Vagina (tissue), 2 donors: ENCODE data around the gene LKAAEAR1.

Source experiments
- POLR2A ChIP-seq, 2 donors: fragments of 450-650 bp; IDR thresholded peaks; one replicate each; pipeline ENCODE4 v1.6.1; 2017; ENCODE audit warnings: antibody characterized with exemption in 2 of 2, mild to moderate bottlenecking in 2 of 2, moderate library complexity in 2 of 2
- POLR2AphosphoS5 ChIP-seq, 2 donors: sonication (generic); formaldehyde crosslinking; IDR thresholded peaks; one replicate each; pipeline ENCODE4 v1.9.0; 2017; ENCODE audit warnings: antibody characterized with exemption in 2 of 2, mild to moderate bottlenecking in 2 of 2, low read depth in 1 of 2; ENCODE audit not compliant: insufficient read depth in 1 of 2
- TF ChIP-seq, protein P1 (sequence below), 3 experiments: fragments of 450-650 bp in 2 of 3; fragments of 200-600 bp in 1 of 3; sonication (generic) in 1 of 3; IDR thresholded peaks; one replicate each; pipeline ENCODE4 v1.5.1; 2017 to 2019; ENCODE audit warnings: antibody characterized with exemption in 3 of 3, mild to moderate bottlenecking in 2 of 3, moderate library complexity in 2 of 3

DNA sequence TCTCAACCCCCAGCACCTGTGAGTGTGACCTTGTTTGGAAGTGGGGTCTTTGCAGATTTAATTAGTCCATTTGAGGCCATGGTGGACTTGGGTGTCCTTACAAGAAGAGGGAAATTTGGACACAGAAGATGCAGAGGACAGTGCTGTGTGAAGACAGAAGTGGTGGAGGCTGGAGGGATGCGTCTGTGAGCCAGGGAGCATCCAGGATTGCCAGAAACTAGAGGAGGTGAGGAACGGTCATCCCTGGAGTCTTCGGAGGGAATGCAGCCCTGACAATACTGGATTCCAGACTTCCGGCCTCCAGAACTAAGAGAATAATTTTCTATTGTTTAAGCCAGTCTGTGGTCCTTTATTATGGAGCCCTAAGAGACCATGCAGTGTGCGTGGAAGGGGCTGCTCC lies 46.1 kb upstream of the LKAAEAR1 start:
- no peak for TF ChIP-seq POLR2A (IDR thresholded peaks at IDR 0.05)
- TF ChIP-seq, protein P1, sequence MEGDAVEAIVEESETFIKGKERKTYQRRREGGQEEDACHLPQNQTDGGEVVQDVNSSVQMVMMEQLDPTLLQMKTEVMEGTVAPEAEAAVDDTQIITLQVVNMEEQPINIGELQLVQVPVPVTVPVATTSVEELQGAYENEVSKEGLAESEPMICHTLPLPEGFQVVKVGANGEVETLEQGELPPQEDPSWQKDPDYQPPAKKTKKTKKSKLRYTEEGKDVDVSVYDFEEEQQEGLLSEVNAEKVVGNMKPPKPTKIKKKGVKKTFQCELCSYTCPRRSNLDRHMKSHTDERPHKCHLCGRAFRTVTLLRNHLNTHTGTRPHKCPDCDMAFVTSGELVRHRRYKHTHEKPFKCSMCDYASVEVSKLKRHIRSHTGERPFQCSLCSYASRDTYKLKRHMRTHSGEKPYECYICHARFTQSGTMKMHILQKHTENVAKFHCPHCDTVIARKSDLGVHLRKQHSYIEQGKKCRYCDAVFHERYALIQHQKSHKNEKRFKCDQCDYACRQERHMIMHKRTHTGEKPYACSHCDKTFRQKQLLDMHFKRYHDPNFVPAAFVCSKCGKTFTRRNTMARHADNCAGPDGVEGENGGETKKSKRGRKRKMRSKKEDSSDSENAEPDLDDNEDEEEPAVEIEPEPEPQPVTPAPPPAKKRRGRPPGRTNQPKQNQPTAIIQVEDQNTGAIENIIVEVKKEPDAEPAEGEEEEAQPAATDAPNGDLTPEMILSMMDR (IDR thresholded peaks at IDR 0.05): no peak
- no peak for TF ChIP-seq POLR2AphosphoS5 (IDR thresholded peaks at IDR 0.05; ENCODE audit: insufficient read depth in 1 of 2, low read depth in 1 of 2)
